Esophagus squamous epithelium (tissue), 5 donors: ENCODE measurements around the gene CEP128. TPM values are rescaled to one million over a fixed set of nuclear protein-coding genes. Genes with fewer than 3 reads are reported as not detected.

Source experiments
- DNase-seq: peaks from one replicate; lab custom pipeline; 2025; lab: John Stamatoyannopoulos, UW
- H3K27ac ChIP-seq, 4 donors: fragments of 200-600 bp; sonication (generic); one replicate each; pipeline ENCODE4 v1.5.1; 2016 to 2019; ENCODE audit warnings: mild to moderate bottlenecking in 1 of 4
- H3K27me3 ChIP-seq, 4 donors: fragments of 200-600 bp; sonication (generic); 1 replicate in 3 of 4; 2 replicates in 1 of 4; pipeline versions ENCODE4 v1.5.1 to v1.6.0; 2017 to 2021; ENCODE audit warnings: antibody characterized with exemption in 1 of 4
- H3K36me3 ChIP-seq, 3 donors: fragments of 200-600 bp; sonication (generic); one replicate each; pipeline ENCODE4 v1.5.1; 2016 to 2019
- H3K4me1 ChIP-seq, 3 donors: fragments of 200-600 bp; sonication (generic); one replicate each; pipeline ENCODE4 v1.5.1; 2017 to 2019
- H3K4me3 ChIP-seq, 4 donors: fragments of 200-600 bp; sonication (generic); 1 replicate in 3 of 4; 2 replicates in 1 of 4; pipeline ENCODE4 v1.5.1; 2016 to 2019; ENCODE audit warnings: mild to moderate bottlenecking in 2 of 4, moderate library complexity in 1 of 4
- H3K9me3 ChIP-seq, 3 donors: fragments of 200-600 bp; sonication (generic); one replicate each; pipeline ENCODE4 v1.5.1; 2016 to 2019
- CTCF ChIP-seq, 6 experiments: fragments of 450-650 bp in 4 of 6; fragments of 200-600 bp in 2 of 6; sonication (generic) in 2 of 6; IDR thresholded peaks; one replicate each; pipeline ENCODE4 v1.5.1; 2016 to 2019; ENCODE audit warnings: antibody characterized with exemption in 6 of 6, mild to moderate bottlenecking in 4 of 6, moderate library complexity in 4 of 6
- POLR2A ChIP-seq, 4 donors: fragments of 450-650 bp; IDR thresholded peaks; one replicate each; pipeline ENCODE4 v1.6.1; 2017; ENCODE audit warnings: antibody characterized with exemption in 4 of 4, mild to moderate bottlenecking in 4 of 4, moderate library complexity in 3 of 4
- WGBS, 2 donors: methylation state at CpG; one replicate each; pipeline ENCODE4 v1.1.5; 2018; 5-methylcytosine and 5-hydroxymethylcytosine counted together
- intact Hi-C: fragments of 100-400 bp; cut with DNase I; formaldehyde crosslinking; loops from one replicate; pipeline ENCODE4 v1.15.0; 2022
- total RNA-seq, 4 donors: library from RNA; depleted of rRNA; stranded (reverse); fragments of >200 nt; gene quantifications; one replicate each; pipeline ENCODE4 v1.1.0, GENCODE V29; 2016
- donor health status: DM: yes; HTN: yes; CAD: no.

The CEP128 gene
- total RNA-seq, 4 donors from 2014 or later, result 2.0 to 12.6 (median 5.4) TPM

GRCh38 chr14:80974679-80975078 lies 33.1 kb upstream of the CEP128 start:
- WGBS, 2 donors, result 37 to 46% methylated on average over 2 of the region's 2 CpGs
- intact Hi-C loops, result no loop called here
- H3K4me1 ChIP-seq, result peaks cover 0 to 25% (median 0%) of the 10 kb centered on the region in 3 donors
- peak overlapping the region in 1 of 4 donors; percentile 66 for H3K27ac ChIP-seq
- no peaks in the 10 kb centered on the region for H3K9me3 ChIP-seq
- H3K27me3 ChIP-seq, result peaks cover 0 to 7% (median 0%) of the 10 kb centered on the region in 4 donors
- no peak overlapping the region for H3K4me3 ChIP-seq
- TF ChIP-seq CTCF (IDR thresholded peaks at IDR 0.05), result no peak
- no peak for DNase-seq
- H3K36me3 ChIP-seq, result no peaks in the 10 kb centered on the region

DNA sequence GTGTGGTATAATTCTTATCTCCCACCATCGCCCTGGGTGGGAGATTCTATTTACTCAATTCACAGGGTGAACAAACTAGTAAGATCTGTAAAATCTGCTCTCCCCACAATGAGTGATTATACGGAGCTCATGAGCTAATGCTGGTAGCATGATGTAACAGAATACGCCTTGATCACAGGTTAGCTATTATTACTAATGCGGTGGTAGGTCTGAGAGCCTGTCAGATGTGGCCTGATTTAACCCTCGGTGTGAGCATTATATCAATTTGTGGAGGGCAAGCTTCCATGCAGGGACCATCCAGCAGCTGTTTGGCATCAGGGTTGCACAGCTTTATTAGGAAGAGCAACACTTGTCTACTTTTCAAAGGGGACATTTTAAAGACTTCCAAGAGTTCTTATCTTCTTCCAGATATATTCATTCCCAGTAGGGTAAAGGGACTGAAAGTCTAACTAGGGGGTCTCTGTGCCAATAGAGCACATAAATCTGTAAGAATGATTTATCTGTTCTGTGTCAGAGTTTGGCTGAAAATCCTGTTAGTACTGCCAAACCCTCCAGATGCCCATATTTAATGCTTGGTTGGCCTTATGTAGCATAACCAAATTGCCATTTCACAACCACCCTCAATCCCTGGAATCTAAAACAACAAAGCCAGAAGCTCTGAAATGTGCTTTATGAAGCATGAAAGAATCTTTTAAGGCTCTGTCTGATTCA lies 32.5 kb upstream of the CEP128 start:
- H3K27ac ChIP-seq, result peak overlapping the region in 2 of 4 donors; percentile 32 to 66
- intact Hi-C loops, result no loop called here
- no peak overlapping the region for H3K4me3 ChIP-seq
- no peaks in the 10 kb centered on the region for H3K9me3 ChIP-seq
- TF ChIP-seq CTCF (IDR thresholded peaks at IDR 0.05) (no peak), POLR2A (IDR thresholded peaks at IDR 0.05) (no peak)
- WGBS, 2 donors, result 21 to 39% methylated on average over 3 to 5 of the region's 5 CpGs
- H3K27me3 ChIP-seq, result peaks cover 0 to 7% (median 0%) of the 10 kb centered on the region in 4 donors
- peaks cover 0 to 25% (median 0%) of the 10 kb centered on the region in 3 donors for H3K4me1 ChIP-seq
- DNase-seq, result no peak
- no peaks in the 10 kb centered on the region for H3K36me3 ChIP-seq

DNA sequence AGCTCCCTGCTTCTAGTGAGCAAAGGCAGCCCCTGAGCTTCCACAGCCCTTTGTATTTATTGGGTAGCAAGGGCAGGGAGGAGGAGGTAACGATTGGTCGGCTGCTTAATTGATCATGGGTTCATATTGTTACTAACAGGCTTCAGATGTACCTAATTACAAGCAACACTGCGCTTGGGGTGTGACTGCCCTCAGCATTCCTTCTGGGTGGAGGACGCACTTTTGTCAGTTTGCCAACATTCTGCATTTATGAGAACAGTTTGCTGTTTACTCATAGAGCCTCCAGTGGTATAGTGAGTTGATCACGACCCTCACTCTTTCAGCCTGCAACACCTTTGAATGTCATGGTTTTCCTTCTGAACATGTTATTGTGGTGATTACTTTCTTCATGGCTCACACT lies 23.5 kb upstream of the CEP128 start:
- Histone ChIP-seq H3K27ac (no peak overlapping the region), H3K4me1 (peaks cover 0 to 1% (median 0%) of the 10 kb centered on the region in 3 donors), H3K4me3 (no peak overlapping the region), H3K36me3 (no peaks in the 10 kb centered on the region), H3K27me3 (no peaks in the 10 kb centered on the region), H3K9me3 (no peaks in the 10 kb centered on the region)
- intact Hi-C loops, result no loop called here
- 64 to 67% methylated on average over 5 of the region's 5 CpGs for WGBS, 2 donors
- TF ChIP-seq CTCF (IDR thresholded peaks at IDR 0.05) (no peak), POLR2A (IDR thresholded peaks at IDR 0.05) (no peak)
- no peak for DNase-seq

- H3K27me3 ChIP-seq, result peaks cover 0 to 34% (median 3%) of the 10 kb centered on the region in 4 donors
- peak overlapping the region in 1 of 4 donors; percentile 9 for H3K27ac ChIP-seq
- H3K9me3 ChIP-seq, result no peaks in the 10 kb centered on the region
- 29 to 40% methylated on average over 4 of the region's 4 CpGs for WGBS, 2 donors
- peak overlapping the region in 1 of 4 donors; percentile 30 for H3K4me3 ChIP-seq
- intact Hi-C loops, result no loop called here
- H3K4me1 ChIP-seq, result peaks cover 7 to 23% (median 8%) of the 10 kb centered on the region in 3 donors
- no peak for TF ChIP-seq POLR2A (IDR thresholded peaks at IDR 0.05)
- TF ChIP-seq CTCF (IDR thresholded peaks at IDR 0.05), result no peak
- peak; percentile 1 for DNase-seq
- no peaks in the 10 kb centered on the region for H3K36me3 ChIP-seq
Measured at GRCh38 chr14:80959496-80959895, 18.0 kb upstream of the CEP128 start.

DNA sequence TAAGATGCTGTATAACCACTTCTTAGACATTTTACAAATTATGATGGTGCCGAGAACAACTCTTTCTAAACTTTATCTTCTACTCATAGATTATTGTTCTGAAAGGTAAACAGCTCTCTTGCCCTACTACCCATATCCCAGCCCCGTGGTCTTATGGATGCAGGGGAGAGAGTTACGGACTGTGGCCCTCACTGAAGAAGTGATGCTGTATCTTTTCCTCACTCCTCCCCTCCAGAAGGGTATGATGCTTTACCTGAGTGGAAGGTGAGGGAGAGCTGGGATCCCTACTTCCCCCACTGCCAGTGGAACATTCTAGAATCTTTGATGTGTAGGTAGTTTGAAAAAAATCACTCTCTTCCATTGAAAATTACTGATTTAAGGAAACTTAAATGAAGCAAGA lies 17.4 kb upstream of the CEP128 start:
- Histone ChIP-seq H3K9me3 (no peaks in the 10 kb centered on the region), H3K4me1 (peaks cover 7 to 23% (median 8%) of the 10 kb centered on the region in 3 donors), H3K27me3 (peaks cover 0 to 34% (median 3%) of the 10 kb centered on the region in 4 donors), H3K4me3 (peak overlapping the region in 1 of 4 donors; percentile 30), H3K27ac (peak overlapping the region in 1 of 4 donors; percentile 9), H3K36me3 (no peaks in the 10 kb centered on the region)
- intact Hi-C loops, result no loop called here
- TF ChIP-seq POLR2A (IDR thresholded peaks at IDR 0.05) (no peak), CTCF (IDR thresholded peaks at IDR 0.05) (no peak)
- no peak for DNase-seq
- WGBS, 2 donors, result 64 to 68% methylated on average over 3 of the region's 3 CpGs
